Measurements from ENCODE around the gene TMEM115.

GRCh38 chr3:50385754-50386153 lies 26.4 kb upstream of the TMEM115 start:
- TF ChIP-seq, protein P1, sequence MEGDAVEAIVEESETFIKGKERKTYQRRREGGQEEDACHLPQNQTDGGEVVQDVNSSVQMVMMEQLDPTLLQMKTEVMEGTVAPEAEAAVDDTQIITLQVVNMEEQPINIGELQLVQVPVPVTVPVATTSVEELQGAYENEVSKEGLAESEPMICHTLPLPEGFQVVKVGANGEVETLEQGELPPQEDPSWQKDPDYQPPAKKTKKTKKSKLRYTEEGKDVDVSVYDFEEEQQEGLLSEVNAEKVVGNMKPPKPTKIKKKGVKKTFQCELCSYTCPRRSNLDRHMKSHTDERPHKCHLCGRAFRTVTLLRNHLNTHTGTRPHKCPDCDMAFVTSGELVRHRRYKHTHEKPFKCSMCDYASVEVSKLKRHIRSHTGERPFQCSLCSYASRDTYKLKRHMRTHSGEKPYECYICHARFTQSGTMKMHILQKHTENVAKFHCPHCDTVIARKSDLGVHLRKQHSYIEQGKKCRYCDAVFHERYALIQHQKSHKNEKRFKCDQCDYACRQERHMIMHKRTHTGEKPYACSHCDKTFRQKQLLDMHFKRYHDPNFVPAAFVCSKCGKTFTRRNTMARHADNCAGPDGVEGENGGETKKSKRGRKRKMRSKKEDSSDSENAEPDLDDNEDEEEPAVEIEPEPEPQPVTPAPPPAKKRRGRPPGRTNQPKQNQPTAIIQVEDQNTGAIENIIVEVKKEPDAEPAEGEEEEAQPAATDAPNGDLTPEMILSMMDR (IDR thresholded peaks at IDR 0.05) = no peak
- TF ChIP-seq POLR2A (IDR thresholded peaks at IDR 0.05) = no peak

All from thyroid gland (tissue), 4 donors.